Ovary (tissue), 9 donors: ENCODE measurements around the gene AQP2. TPM values are rescaled to one million over a fixed set of nuclear protein-coding genes. Genes with fewer than 3 reads are reported as not detected.

Experiments
- DNase-seq, 5 donors: peaks; one replicate each; pipeline ENCODE4 v3.0.0-alpha.2; 2019 to 2020
- H3K27ac ChIP-seq, 2 donors: fragments of 200-600 bp; one replicate each; pipeline versions ENCODE4 v1.5.1 to v1.8.0; 2019 to 2022
- H3K27me3 ChIP-seq: fragments of 200-600 bp; one replicate; pipeline ENCODE4 v1.8.0; 2022
- H3K36me3 ChIP-seq: fragments of 200-600 bp; sonication (generic); one replicate; pipeline ENCODE4 v1.5.1; 2019
- H3K4me1 ChIP-seq: one replicate; pipeline ENCODE4 v1.8.1; 2013; ENCODE audit warnings: mild to moderate bottlenecking, moderate library complexity; ENCODE audit not compliant: insufficient read depth
- H3K4me3 ChIP-seq: fragments of 200-600 bp; sonication (generic); one replicate; pipeline ENCODE4 v1.5.1; 2017
- H3K9me3 ChIP-seq, 2 donors: fragments of 200-600 bp in 1 of 2; sonication (generic) in 1 of 2; one replicate each; pipeline versions ENCODE4 v1.5.1 to v1.8.1; 2013 to 2019; ENCODE audit warnings: mild to moderate bottlenecking in 1 of 2, moderate library complexity in 1 of 2
- EP300 ChIP-seq: sonication (generic); formaldehyde crosslinking; IDR thresholded peaks from one replicate; pipeline ENCODE4 v1.6.1; 2017; ENCODE audit warnings: antibody characterized with exemption
- POLR2A ChIP-seq: fragments of 450-650 bp; IDR thresholded peaks from one replicate; pipeline ENCODE4 v1.6.1; 2017; ENCODE audit warnings: antibody characterized with exemption, mild to moderate bottlenecking, moderate library complexity
- WGBS, 3 donors: extraction: QIAGEN DNeasy Blood & Tissue Kit in 1 of 3; methylation state at CpG; one replicate each; pipeline versions ENCODE4 v1.1.5 to v1.1.7; 2013 to 2017; 5-methylcytosine and 5-hydroxymethylcytosine counted together
- intact Hi-C, 4 donors: fragments of 100-400 bp; cut with DNase I; formaldehyde crosslinking; loops; one replicate each; pipeline versions ENCODE4 v1.11.0 to v1.15.1; 2022 to 2023
- polyA plus RNA-seq, 2 donors: library from polyadenylated mRNA; stranded (reverse); fragments of 200-250 nt in 1 of 2; fragments of 350-450 nt in 1 of 2; fragmentation: Illumina TruSeq in 1 of 2; extraction: RNeasy Lipid Tissue Mini Kit (QIAGEN cat#74804) in 1 of 2; gene quantifications; one replicate each; pipeline ENCODE4 v1.2.3, GENCODE V29; 2013 to 2014
- total RNA-seq, 7 donors: library from RNA; depleted of rRNA in 2 of 7; stranded (reverse); fragments of >200 nt in 2 of 7; fragmentation: NEBNext Ultra II Directional in 3 of 7; extraction: Animal tissue kit (Norgen Biotek cat#: 25700) in 3 of 7; gene quantifications; one replicate each; pipeline versions ENCODE4 v1.1.0 to v1.2.4, GENCODE V29; 2016 to 2023
- TF ChIP-seq, protein P1 (sequence below), 3 donors: fragments of 450-650 bp in 2 of 3; fragments of 200-600 bp in 1 of 3; IDR thresholded peaks; one replicate each; pipeline versions ENCODE4 v1.5.1 to v1.8.0; 2016 to 2022; ENCODE audit warnings: antibody characterized with exemption in 3 of 3, mild to moderate bottlenecking in 1 of 3
- donor health status: DM: no; HTN: no; CAD: no; lungs with moderate emphysema.
- donor health status: DM: no; HTN: no; CAD: no.
- donor health status: Bipolar disorder and iron deficiency.
- donor health status: DM: yes; HTN: yes; CAD: no.
- donor health status: DM: no; HTN: no; CAD: no.
- donor health status: DM: yes; HTN: yes; CAD: no.

Gene AQP2
- total and polyA plus RNA-seq, 9 donors: 0.11 to 3.7 (median 2.1) TPM; not detected in 6

DNA sequence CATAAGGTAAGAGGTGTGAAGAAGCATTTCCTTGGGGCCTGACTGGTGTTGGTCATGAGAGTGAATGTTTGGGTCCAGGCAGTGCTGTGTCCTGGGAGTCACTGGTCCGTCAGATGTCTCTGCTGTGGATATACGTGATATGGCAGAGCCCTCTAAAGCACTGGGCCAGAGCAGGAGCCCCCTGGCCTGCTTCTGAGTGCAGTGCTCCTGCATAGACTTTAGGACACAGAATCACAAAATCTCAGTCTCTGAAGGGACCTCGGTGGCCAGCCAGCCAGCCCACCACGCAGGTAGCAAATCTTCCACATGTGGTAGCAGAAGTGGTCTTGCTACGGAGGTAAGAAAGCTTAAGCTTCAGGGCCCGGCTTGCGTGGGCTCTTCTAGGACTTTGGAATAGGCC lies 18.5 kb upstream of the AQP2 start:
- Histone ChIP-seq H3K36me3 (no peaks in the 10 kb centered on the region), H3K27me3 (no peaks in the 10 kb centered on the region), H3K9me3 (no peaks in the 10 kb centered on the region), H3K4me3 (no peak overlapping the region), H3K27ac (no peak overlapping the region), H3K4me1 (no peaks in the 10 kb centered on the region)
- TF ChIP-seq EP300: no peak
- TF ChIP-seq, protein P1, sequence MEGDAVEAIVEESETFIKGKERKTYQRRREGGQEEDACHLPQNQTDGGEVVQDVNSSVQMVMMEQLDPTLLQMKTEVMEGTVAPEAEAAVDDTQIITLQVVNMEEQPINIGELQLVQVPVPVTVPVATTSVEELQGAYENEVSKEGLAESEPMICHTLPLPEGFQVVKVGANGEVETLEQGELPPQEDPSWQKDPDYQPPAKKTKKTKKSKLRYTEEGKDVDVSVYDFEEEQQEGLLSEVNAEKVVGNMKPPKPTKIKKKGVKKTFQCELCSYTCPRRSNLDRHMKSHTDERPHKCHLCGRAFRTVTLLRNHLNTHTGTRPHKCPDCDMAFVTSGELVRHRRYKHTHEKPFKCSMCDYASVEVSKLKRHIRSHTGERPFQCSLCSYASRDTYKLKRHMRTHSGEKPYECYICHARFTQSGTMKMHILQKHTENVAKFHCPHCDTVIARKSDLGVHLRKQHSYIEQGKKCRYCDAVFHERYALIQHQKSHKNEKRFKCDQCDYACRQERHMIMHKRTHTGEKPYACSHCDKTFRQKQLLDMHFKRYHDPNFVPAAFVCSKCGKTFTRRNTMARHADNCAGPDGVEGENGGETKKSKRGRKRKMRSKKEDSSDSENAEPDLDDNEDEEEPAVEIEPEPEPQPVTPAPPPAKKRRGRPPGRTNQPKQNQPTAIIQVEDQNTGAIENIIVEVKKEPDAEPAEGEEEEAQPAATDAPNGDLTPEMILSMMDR (IDR thresholded peaks at IDR 0.05): no peak
- no peak for TF ChIP-seq POLR2A
- WGBS, 3 donors: 71 to 80% (median 75%) methylated on average over 7 of the region's 7 CpGs
- intact Hi-C loops: no loop called here
- DNase-seq: peak in 1 of 5 donors; percentile 3

DNA sequence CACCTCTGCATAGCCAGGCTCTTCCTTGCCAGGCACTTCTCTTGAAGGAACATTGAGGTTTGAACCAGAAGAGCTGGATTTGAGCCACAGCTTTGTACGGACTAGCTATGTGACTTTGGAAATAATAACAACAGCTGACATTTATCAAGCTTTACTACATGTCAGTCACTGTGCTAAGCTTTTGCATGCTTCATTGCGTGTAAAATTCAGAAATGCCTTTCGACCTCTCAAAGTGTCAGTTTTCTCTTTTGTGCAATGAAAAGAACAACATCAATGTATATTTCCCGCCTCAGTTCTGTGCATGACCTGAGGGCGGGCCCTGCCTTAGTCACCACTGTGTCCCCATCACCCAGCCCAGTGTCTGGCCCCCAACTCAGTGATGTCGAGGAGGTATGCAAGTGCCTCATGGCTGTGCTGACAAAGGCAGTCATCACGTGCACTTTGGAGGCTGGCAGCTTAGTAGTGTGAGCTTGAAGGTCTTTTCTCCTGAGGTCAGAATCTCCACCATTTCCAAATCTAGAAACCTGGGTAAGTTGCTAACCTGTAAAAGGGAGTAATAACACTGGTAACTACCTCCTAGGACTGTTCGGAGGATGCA lies 17.9 kb upstream of the AQP2 start:
- H3K27ac ChIP-seq: no peak overlapping the region
- TF ChIP-seq EP300 (no peak), POLR2A (no peak)
- TF ChIP-seq, protein P1 (IDR thresholded peaks at IDR 0.05): no peak
- no peak overlapping the region for H3K4me3 ChIP-seq
- peak in 1 of 5 donors; percentile 17 for DNase-seq
- H3K36me3 ChIP-seq: no peaks in the 10 kb centered on the region
- no peaks in the 10 kb centered on the region for H3K27me3 ChIP-seq
- 82 to 87% (median 83%) methylated on average over 8 of the region's 8 CpGs for WGBS, 3 donors
- H3K4me1 ChIP-seq: no peaks in the 10 kb centered on the region
- intact Hi-C loops: no loop called here
- no peaks in the 10 kb centered on the region for H3K9me3 ChIP-seq

DNA sequence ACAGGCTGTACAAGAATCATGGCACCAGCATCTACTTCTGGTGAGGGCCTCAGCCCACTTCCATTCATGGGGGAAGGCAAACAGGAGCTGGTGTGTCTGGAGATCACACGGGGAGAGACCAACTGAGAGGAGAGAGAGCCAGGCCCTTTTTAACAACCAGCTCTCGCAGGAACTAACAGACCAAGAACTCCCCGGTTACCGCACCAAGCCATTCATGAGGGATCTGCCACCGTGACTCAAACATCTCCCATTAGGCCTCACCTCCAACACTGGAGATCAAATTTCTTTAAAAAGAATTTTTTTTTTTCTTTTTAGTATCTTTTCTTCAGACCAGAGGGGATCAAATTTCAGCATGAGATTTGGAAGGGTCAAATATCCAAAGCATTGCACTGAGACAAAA lies 16.7 kb upstream of the AQP2 start:
- Histone ChIP-seq H3K27me3 (no peaks in the 10 kb centered on the region), H3K27ac (no peak overlapping the region), H3K36me3 (no peaks in the 10 kb centered on the region), H3K4me1 (no peaks in the 10 kb centered on the region), H3K9me3 (no peaks in the 10 kb centered on the region), H3K4me3 (no peak overlapping the region)
- 52 to 70% (median 60%) methylated on average over 5 of the region's 5 CpGs for WGBS, 3 donors
- intact Hi-C loops: no loop called here
- TF ChIP-seq EP300 (no peak), POLR2A (no peak)
- TF ChIP-seq, protein P1 (IDR thresholded peaks at IDR 0.05): no peak
- no peak for DNase-seq

DNA sequence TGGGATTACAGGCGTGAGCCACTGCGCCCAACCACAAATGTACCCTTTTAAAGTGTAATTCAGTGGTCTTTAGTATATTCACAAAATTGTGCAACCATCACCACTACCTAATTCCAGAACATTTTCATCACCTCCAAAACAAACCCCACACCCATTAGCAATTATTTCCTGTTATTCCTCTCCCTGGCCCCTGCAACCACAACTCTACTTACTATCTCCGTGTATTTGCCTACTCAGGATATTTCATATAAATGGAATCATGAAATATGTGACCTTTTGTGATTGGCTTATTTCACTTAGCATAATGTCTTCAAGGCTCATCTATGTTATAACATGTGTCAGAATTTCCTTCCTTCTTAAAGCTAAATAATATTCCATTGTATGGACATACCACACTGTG lies 16.0 kb upstream of the AQP2 start:
- Histone ChIP-seq H3K4me3 (no peak overlapping the region), H3K27ac (no peak overlapping the region), H3K27me3 (no peaks in the 10 kb centered on the region), H3K36me3 (no peaks in the 10 kb centered on the region), H3K4me1 (no peaks in the 10 kb centered on the region), H3K9me3 (no peaks in the 10 kb centered on the region)
- intact Hi-C loops: no loop called here
- TF ChIP-seq EP300 (no peak), POLR2A (no peak)
- TF ChIP-seq, protein P1 (IDR thresholded peaks at IDR 0.05): no peak
- DNase-seq: no peak
- WGBS, 3 donors: 74 to 83% (median 83%) methylated on average over 3 of the region's 3 CpGs
